ENCODE results near the gene PTPRC. TPM values are rescaled to one million over a fixed set of nuclear protein-coding genes. Genes with fewer than 3 reads are reported as not detected.

The PTPRC gene
- total RNA-seq, 1 donor from 2014 or later = 214 TPM

GRCh38 chr1:198653808-198654413, 15.1 kb downstream of the PTPRC start:
- Histone ChIP-seq H3K4me3 (no peak overlapping the region), H3K27me3 (ENCODE audit: low read depth) (no peaks in the 10 kb centered on the region), H3K36me3 (no peaks in the 10 kb centered on the region), H3K4me1 (peaks cover 12% of the 10 kb centered on the region), H3K27ac (no peak overlapping the region), H3K9me3 (no peaks in the 10 kb centered on the region)
- DNase-seq = no peak
- no peak for ATAC-seq
- intact Hi-C loops (cut with DNase I) = no loop called here
- TF ChIP-seq CTCF (IDR thresholded peaks at IDR 0.05) = no peak

- no peak for TF ChIP-seq CTCF (IDR thresholded peaks at IDR 0.05)
- no peak for DNase-seq
- Histone ChIP-seq H3K4me3 (no peak overlapping the region), H3K27me3 (ENCODE audit: low read depth) (no peaks in the 10 kb centered on the region), H3K4me1 (peaks cover 18% of the 10 kb centered on the region), H3K36me3 (no peaks in the 10 kb centered on the region), H3K27ac (peak overlapping the region; percentile 14), H3K9me3 (no peaks in the 10 kb centered on the region)
- ATAC-seq = peak in 1 of 2 donors; percentile 33
- intact Hi-C loops (cut with DNase I) = no loop called here
These were observed 16.8 kb downstream of the PTPRC start for GRCh38 chr1:198655459-198656121.

GRCh38 chr1:198656500-198656932, 17.7 kb downstream of the PTPRC start:
- no peaks in the 10 kb centered on the region for H3K36me3 ChIP-seq
- no peaks in the 10 kb centered on the region for H3K9me3 ChIP-seq
- DNase-seq = peak; percentile 64
- H3K4me1 ChIP-seq = peaks cover 18% of the 10 kb centered on the region
- no peak overlapping the region for H3K4me3 ChIP-seq
- intact Hi-C loops (cut with DNase I) = no loop called here
- peak overlapping the region; percentile 12 for H3K27ac ChIP-seq
- ATAC-seq = peak in 1 of 2 donors; percentile 68
- no peaks in the 10 kb centered on the region for H3K27me3 ChIP-seq (ENCODE audit: low read depth)
- TF ChIP-seq CTCF (IDR thresholded peaks at IDR 0.05) = no peak

GRCh38 chr1:198657550-198658064, 18.8 kb downstream of the PTPRC start:
- DNase-seq (no peak), ATAC-seq (peak; percentile 37 to 72)
- Histone ChIP-seq H3K4me3 (no peak overlapping the region), H3K36me3 (no peaks in the 10 kb centered on the region), H3K27ac (no peak overlapping the region), H3K9me3 (no peaks in the 10 kb centered on the region), H3K27me3 (ENCODE audit: low read depth) (no peaks in the 10 kb centered on the region), H3K4me1 (peaks cover 18% of the 10 kb centered on the region)
- intact Hi-C loops (cut with DNase I) = no loop called here
- TF ChIP-seq CTCF (IDR thresholded peaks at IDR 0.05) = no peak

GRCh38 chr1:198660341-198661261, 21.8 kb downstream of the PTPRC start:
- ATAC-seq = no peak
- Histone ChIP-seq H3K36me3 (no peaks in the 10 kb centered on the region), H3K4me1 (peaks cover 18% of the 10 kb centered on the region), H3K4me3 (no peak overlapping the region), H3K27ac (no peak overlapping the region), H3K27me3 (ENCODE audit: low read depth) (no peaks in the 10 kb centered on the region), H3K9me3 (no peaks in the 10 kb centered on the region)
- intact Hi-C loops (cut with DNase I) = no loop called here
- no peak for DNase-seq
- no peak for TF ChIP-seq CTCF (IDR thresholded peaks at IDR 0.05)

Data from lower lobe of right lung (tissue), 2 donors.